ENCODE results near the gene DIS3L2. TPM values are rescaled to one million over a fixed set of nuclear protein-coding genes. Genes with fewer than 3 reads are reported as not detected.
A peak's percentile ranks its signal among the peaks of the same experiment; 100 is the strongest.

Gene DIS3L2
- total RNA-seq (10 to 100 TPM; 20.0 to 54.7 (median 32.0) TPM), polyA plus RNA-seq (10 to 100 TPM; 20.8 to 48.4 (median 28.8) TPM)
- long read RNA-seq, donor 1, partial matches to known transcripts, result 0 of 3 reads
- long read RNA-seq, donor 1, other reads (novel, unspliced or antisense), result 0 of 3 reads
- long read RNA-seq, donor 2, partial matches to known transcripts, result 0 of 3 reads
- long read RNA-seq, donor 2, other reads (novel, unspliced or antisense), result 0 of 3 reads
- long read RNA-seq, donor 3, partial matches to known transcripts, result 0 of 1 reads
- long read RNA-seq, donor 3, other reads (novel, unspliced or antisense), result 0 of 1 reads
- long read RNA-seq, donor 4, partial matches to known transcripts, result 3 of 7 reads
- long read RNA-seq, donor 4, other reads (novel, unspliced or antisense), result 1 of 7 reads
- long read RNA-seq, donor 5, transcript DIS3L2-202 (21 exons, 3,501 nt), result major isoform, 7 of 17 reads
- long read RNA-seq, donor 5, partial matches to known transcripts, result 6 of 17 reads
- long read RNA-seq, donor 5, other reads (novel, unspliced or antisense), result 3 of 17 reads
- long read RNA-seq, donor 6, partial matches to known transcripts, result 3 of 4 reads
- long read RNA-seq, donor 6, other reads (novel, unspliced or antisense), result 0 of 4 reads
- long read RNA-seq, donor 7, partial matches to known transcripts, result 0 of 1 reads
- long read RNA-seq, donor 7, other reads (novel, unspliced or antisense), result 0 of 1 reads
- long read RNA-seq, donor 8, partial matches to known transcripts, result 0 of 1 reads
- long read RNA-seq, donor 8, other reads (novel, unspliced or antisense), result 0 of 1 reads
- long read RNA-seq, donor 9, partial matches to known transcripts, result 0 of 2 reads
- long read RNA-seq, donor 9, other reads (novel, unspliced or antisense), result 0 of 2 reads
- long read RNA-seq, donor 10, partial matches to known transcripts, result 0 of 1 reads
- long read RNA-seq, donor 10, other reads (novel, unspliced or antisense), result 0 of 1 reads

DNA sequence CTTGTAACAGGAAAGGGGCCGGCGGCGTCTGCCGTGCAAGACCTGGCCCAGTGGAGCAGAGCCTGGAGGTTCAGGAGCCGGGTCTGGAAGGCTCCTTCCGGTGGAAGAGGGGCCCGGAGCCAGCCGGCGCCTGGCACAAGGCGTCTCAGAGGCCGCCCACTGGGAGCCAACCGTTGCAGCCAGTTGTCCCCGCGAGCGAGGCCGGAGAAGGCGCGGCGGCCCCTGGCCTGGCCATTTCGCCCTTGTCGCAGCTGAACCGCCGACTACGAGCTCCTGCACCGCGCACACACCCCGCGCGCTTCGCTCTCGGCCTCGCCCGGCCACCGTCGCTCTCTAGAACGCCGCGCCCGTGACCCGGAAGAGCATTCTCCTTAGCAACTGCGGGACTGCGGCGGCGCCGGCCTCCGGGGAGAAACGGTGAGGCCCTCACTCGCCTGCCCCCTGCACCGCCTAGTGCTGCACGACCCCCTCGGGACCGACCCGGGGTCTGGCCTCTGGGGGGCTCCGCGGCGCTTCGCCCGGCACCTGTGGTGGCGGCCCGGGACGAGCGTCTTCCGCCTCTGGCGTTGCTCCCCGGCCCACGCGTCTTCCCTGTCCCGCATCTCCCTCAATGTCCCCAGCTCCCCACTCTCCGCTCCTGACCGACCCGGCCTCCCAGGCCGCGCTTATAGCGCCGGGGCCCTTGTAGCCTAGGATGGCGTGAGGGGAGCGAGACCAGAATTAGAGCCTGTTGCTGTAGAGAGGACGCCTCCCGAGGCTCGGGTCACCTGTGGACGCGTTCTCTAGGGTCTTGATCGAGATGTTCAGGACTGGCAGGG, at the start of gene DIS3L2:
Gene DIS3L2, plus strand, starts transcription at position 365 of the 818 bp plus-strand sequence. CDS start 53,215 bp downstream, outside the sequence.
- TF ChIP-seq, protein P1, sequence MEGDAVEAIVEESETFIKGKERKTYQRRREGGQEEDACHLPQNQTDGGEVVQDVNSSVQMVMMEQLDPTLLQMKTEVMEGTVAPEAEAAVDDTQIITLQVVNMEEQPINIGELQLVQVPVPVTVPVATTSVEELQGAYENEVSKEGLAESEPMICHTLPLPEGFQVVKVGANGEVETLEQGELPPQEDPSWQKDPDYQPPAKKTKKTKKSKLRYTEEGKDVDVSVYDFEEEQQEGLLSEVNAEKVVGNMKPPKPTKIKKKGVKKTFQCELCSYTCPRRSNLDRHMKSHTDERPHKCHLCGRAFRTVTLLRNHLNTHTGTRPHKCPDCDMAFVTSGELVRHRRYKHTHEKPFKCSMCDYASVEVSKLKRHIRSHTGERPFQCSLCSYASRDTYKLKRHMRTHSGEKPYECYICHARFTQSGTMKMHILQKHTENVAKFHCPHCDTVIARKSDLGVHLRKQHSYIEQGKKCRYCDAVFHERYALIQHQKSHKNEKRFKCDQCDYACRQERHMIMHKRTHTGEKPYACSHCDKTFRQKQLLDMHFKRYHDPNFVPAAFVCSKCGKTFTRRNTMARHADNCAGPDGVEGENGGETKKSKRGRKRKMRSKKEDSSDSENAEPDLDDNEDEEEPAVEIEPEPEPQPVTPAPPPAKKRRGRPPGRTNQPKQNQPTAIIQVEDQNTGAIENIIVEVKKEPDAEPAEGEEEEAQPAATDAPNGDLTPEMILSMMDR (IDR thresholded peaks at IDR 0.05), result no peak
- TF ChIP-seq POLR2A (IDR thresholded peaks at IDR 0.05), result peak; percentile 50 to 53
- Histone ChIP-seq H3K27ac (peak within 1 kb of the TSS in 4 of 5 donors; percentile 49 to 91 (median 78)), H3K4me3 (peak within 1 kb of the TSS; percentile 69 to 82 (median 73)), H3K4me1 (replicated peaks in 1 of 2) (peaks cover 11 to 14% of the 10 kb centered on the region in 2 donors), H3K36me3 (replicated peaks in 1 of 2) (no peaks in the 10 kb centered on the region), H3K9me3 (replicated peaks in 1 of 3) (no peaks in the 10 kb centered on the region), H3K27me3 (no peaks in the 10 kb centered on the region)
- peak; percentile 76 to 90 (median 79) for DNase-seq
- WGBS, 4 donors, result 0 to 1% (median 1%) methylated on average over 15 to 83 of the region's 83 CpGs
- intact Hi-C loops (cut with DNase I), result no loop called here

- 84 to 89% (median 88%) methylated on average over 8 to 14 of the region's 14 CpGs for WGBS, 4 donors
- intact Hi-C loops (cut with DNase I), result no loop called here
- Histone ChIP-seq H3K27ac (no peak overlapping the region), H3K9me3 (replicated peaks in 1 of 3) (no peaks in the 10 kb centered on the region), H3K4me3 (no peak overlapping the region), H3K27me3 (no peaks in the 10 kb centered on the region), H3K4me1 (replicated peaks in 1 of 2) (no peaks in the 10 kb centered on the region), H3K36me3 (replicated peaks in 1 of 2) (no peaks in the 10 kb centered on the region)
- TF ChIP-seq, protein P1 (IDR thresholded peaks at IDR 0.05), result no peak
- TF ChIP-seq POLR2A (IDR thresholded peaks at IDR 0.05), result no peak
- no peak for DNase-seq
Observed at GRCh38 chr2:231914077-231914690, 47.3 kb upstream of the DIS3L2 start.

GRCh38 chr2:231917280-231918066, 44.0 kb upstream of the DIS3L2 start:
- Histone ChIP-seq H3K27me3 (no peaks in the 10 kb centered on the region), H3K4me3 (no peak overlapping the region), H3K4me1 (replicated peaks in 1 of 2) (no peaks in the 10 kb centered on the region), H3K27ac (no peak overlapping the region), H3K36me3 (replicated peaks in 1 of 2) (no peaks in the 10 kb centered on the region), H3K9me3 (replicated peaks in 1 of 3) (no peaks in the 10 kb centered on the region)
- peak in 1 of 7 donors; percentile 23 for DNase-seq
- TF ChIP-seq, protein P1 (IDR thresholded peaks at IDR 0.05), result no peak
- TF ChIP-seq POLR2A (IDR thresholded peaks at IDR 0.05), result no peak
- WGBS, 4 donors, result 54 to 63% (median 58%) methylated on average over 8 to 10 of the region's 10 CpGs
- intact Hi-C loops (cut with DNase I), result no loop called here
